Fibroblast of villous mesenchyme (primary cell): ENCODE measurements around the gene SP6. TPM values are rescaled to one million over a fixed set of nuclear protein-coding genes. Genes with fewer than 3 reads are reported as not detected.

Experiments used
- DNase-seq: peaks from one replicate; pipeline ENCODE4 v3.0.0-alpha.2; 2010; ENCODE audit warnings: low read depth
- H3K4me3 ChIP-seq: 2 replicates; pipeline ENCODE4 v1.5.1; 2011; ENCODE audit warnings: low read depth, mild to moderate bottlenecking, low read length
- total RNA-seq: library from RNA; depleted of rRNA; stranded (reverse); fragments of >200 nt; gene quantifications from 2 replicates; pipeline ENCODE4 v1.2.3, GENCODE V29; 2012
- TF ChIP-seq, protein P1 (sequence below): IDR thresholded peaks from 2 replicates; pipeline ENCODE4 v1.5.1; 2012; ENCODE audit warnings: low read depth, mild to moderate bottlenecking, low read length; ENCODE audit not compliant: insufficient read depth

Gene SP6
- total RNA-seq, 1 donor = under 0.01 TPM

GRCh38 chr17:47801176-47801765, 49.7 kb downstream of the SP6 start:
- H3K4me3 ChIP-seq = no peak overlapping the region
- TF ChIP-seq, protein P1, sequence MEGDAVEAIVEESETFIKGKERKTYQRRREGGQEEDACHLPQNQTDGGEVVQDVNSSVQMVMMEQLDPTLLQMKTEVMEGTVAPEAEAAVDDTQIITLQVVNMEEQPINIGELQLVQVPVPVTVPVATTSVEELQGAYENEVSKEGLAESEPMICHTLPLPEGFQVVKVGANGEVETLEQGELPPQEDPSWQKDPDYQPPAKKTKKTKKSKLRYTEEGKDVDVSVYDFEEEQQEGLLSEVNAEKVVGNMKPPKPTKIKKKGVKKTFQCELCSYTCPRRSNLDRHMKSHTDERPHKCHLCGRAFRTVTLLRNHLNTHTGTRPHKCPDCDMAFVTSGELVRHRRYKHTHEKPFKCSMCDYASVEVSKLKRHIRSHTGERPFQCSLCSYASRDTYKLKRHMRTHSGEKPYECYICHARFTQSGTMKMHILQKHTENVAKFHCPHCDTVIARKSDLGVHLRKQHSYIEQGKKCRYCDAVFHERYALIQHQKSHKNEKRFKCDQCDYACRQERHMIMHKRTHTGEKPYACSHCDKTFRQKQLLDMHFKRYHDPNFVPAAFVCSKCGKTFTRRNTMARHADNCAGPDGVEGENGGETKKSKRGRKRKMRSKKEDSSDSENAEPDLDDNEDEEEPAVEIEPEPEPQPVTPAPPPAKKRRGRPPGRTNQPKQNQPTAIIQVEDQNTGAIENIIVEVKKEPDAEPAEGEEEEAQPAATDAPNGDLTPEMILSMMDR = no peak
- no peak for DNase-seq

GRCh38 chr17:47800686-47801085, 50.3 kb downstream of the SP6 start:
- no peak overlapping the region for H3K4me3 ChIP-seq
- DNase-seq = no peak
- TF ChIP-seq, protein P1 = no peak

- no peak overlapping the region for H3K4me3 ChIP-seq
- peak; percentile 19 for DNase-seq
- TF ChIP-seq, protein P1 = no peak
Measured at GRCh38 chr17:47797797-47798196, 53.2 kb downstream of the SP6 start.

Other genes starting within 250 kb of the SP6 start
- gene KPNB1, start 201.2 kb downstream of the SP6 start, total RNA-seq = 325 and 443 TPM in 2 replicates
- 10.0 and 11.2 TPM in 2 replicates for gene TBKBP1, start 157.0 kb downstream of the SP6 start, total RNA-seq
- not detected in 2 replicates for gene TBX21, start 117.9 kb downstream of the SP6 start, total RNA-seq
- gene OSBPL7, start 29.4 kb downstream of the SP6 start, total RNA-seq = 6.9 and 13.5 TPM in 2 replicates
- 20.7 and 24.5 TPM in 2 replicates for gene MRPL10, start 19.6 kb downstream of the SP6 start, total RNA-seq
- under 0.01 and 0.32 TPM in 2 replicates for gene LRRC46, start 19.5 kb downstream of the SP6 start, total RNA-seq
- gene SCRN2, start 9.9 kb downstream of the SP6 start, total RNA-seq = 25.0 and 33.2 TPM in 2 replicates
- gene SP2, start 45.1 kb upstream of the SP6 start, total RNA-seq = 0.64 and 2.2 TPM in 2 replicates
- gene PNPO, start 90.4 kb upstream of the SP6 start, total RNA-seq = 20.0 and 49.2 TPM in 2 replicates
- gene PRR15L, start 106.7 kb upstream of the SP6 start, total RNA-seq = not detected in 2 replicates
- 32.4 and 41.6 TPM in 2 replicates for gene CDK5RAP3, start 120.0 kb upstream of the SP6 start, total RNA-seq
- gene COPZ2, start 186.6 kb upstream of the SP6 start, total RNA-seq = 61.3 and 75.7 TPM in 2 replicates
- 110 and 132 TPM in 2 replicates for gene NFE2L1, start 197.2 kb upstream of the SP6 start, total RNA-seq